Esophagus squamous epithelium (tissue), 5 donors: Measurements from ENCODE around the gene DMRTC1. TPM values are rescaled to one million over a fixed set of nuclear protein-coding genes. Genes with fewer than 3 reads are reported as not detected.
"Not testable (repeated sequence)": the region's sequence is repeated elsewhere in the genome, so short reads cannot be mapped to it uniquely, and the experiment has no call there.

Source experiments
- DNase-seq: peaks from one replicate; lab custom pipeline; 2025; lab: John Stamatoyannopoulos, UW
- H3K27ac ChIP-seq, 4 donors: fragments of 200-600 bp; sonication (generic); one replicate each; pipeline ENCODE4 v1.5.1; 2016 to 2019; ENCODE audit warnings: mild to moderate bottlenecking in 1 of 4
- H3K27me3 ChIP-seq, 4 donors: fragments of 200-600 bp; sonication (generic); 1 replicate in 3 of 4; 2 replicates in 1 of 4; pipeline versions ENCODE4 v1.5.1 to v1.6.0; 2017 to 2021; ENCODE audit warnings: antibody characterized with exemption in 1 of 4
- H3K36me3 ChIP-seq, 3 donors: fragments of 200-600 bp; sonication (generic); one replicate each; pipeline ENCODE4 v1.5.1; 2016 to 2019
- H3K4me1 ChIP-seq, 3 donors: fragments of 200-600 bp; sonication (generic); one replicate each; pipeline ENCODE4 v1.5.1; 2017 to 2019
- H3K4me3 ChIP-seq, 4 donors: fragments of 200-600 bp; sonication (generic); 1 replicate in 3 of 4; 2 replicates in 1 of 4; pipeline ENCODE4 v1.5.1; 2016 to 2019; ENCODE audit warnings: mild to moderate bottlenecking in 2 of 4, moderate library complexity in 1 of 4
- H3K9me3 ChIP-seq, 3 donors: fragments of 200-600 bp; sonication (generic); one replicate each; pipeline ENCODE4 v1.5.1; 2016 to 2019
- WGBS, 2 donors: methylation state at CpG; one replicate each; pipeline ENCODE4 v1.1.5; 2018; 5-methylcytosine and 5-hydroxymethylcytosine counted together
- intact Hi-C: fragments of 100-400 bp; cut with DNase I; formaldehyde crosslinking; loops from one replicate; pipeline ENCODE4 v1.15.0; 2022
- total RNA-seq, 4 donors: library from RNA; depleted of rRNA; stranded (reverse); fragments of >200 nt; gene quantifications; one replicate each; pipeline ENCODE4 v1.1.0, GENCODE V29; 2016
- donor health status: DM: yes; HTN: yes; CAD: no.

Gene DMRTC1
- total RNA-seq: not detected

- DNase-seq, H3K9me3 ChIP-seq, H3K4me3 ChIP-seq, H3K4me1 ChIP-seq, H3K27me3 ChIP-seq, H3K36me3 ChIP-seq, H3K27ac ChIP-seq, intact Hi-C loops: not testable (repeated sequence)
- no CpG with 5 or more reads among the region's 15 CpGs for WGBS, 2 donors
These were observed at the start of gene DMRTC1 for GRCh38 chrX:72943819-72944169. DMRTC1 (minus strand) TSS chrX:72943837; CDS start chrX:72875694, 68,143 bp downstream.

DNA sequence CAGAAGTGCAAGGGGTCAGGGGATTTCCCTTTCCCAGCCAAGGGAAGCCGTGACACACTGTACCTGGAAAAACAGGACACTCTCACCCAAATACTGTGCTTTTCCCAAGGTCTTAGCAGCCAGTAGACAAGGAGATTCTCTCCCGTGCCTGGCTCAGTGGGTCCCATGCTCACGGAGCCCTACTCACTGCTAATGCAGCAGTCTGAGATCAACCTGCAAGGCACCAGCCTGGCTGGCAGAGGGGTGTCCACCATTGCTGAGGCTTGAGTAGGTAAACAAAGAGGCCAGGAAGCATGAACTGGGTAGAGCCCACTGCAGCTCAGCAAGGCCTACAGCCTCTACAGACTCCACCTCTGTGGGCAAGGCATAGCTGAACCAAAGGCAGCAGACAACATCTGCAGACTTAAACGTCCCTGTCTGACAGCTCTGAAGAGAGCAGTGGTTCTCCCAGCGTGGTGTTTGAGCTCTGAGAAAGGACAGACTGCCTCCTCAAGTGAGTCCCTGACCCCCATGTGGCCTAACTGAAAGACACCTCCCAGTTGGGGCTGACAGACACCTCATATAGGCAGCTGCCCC is 37.3 kb upstream of the DMRTC1 start:
- DNase-seq, H3K9me3 ChIP-seq, H3K27me3 ChIP-seq, H3K27ac ChIP-seq, H3K36me3 ChIP-seq, intact Hi-C loops, H3K4me1 ChIP-seq, H3K4me3 ChIP-seq: not testable (repeated sequence)
- WGBS, 2 donors: 55% methylated on average over 3 of the region's 5 CpGs; no CpG with 5 or more reads in 1 of the 2 donors

GRCh38 chrX:72974885-72975284 is 31.2 kb upstream of the DMRTC1 start:
- H3K27me3 ChIP-seq, H3K4me3 ChIP-seq, H3K4me1 ChIP-seq, H3K9me3 ChIP-seq, H3K36me3 ChIP-seq, H3K27ac ChIP-seq, DNase-seq, intact Hi-C loops: not testable (repeated sequence)
- WGBS, 2 donors: no CpG with 5 or more reads among the region's 7 CpGs

GRCh38 chrX:72971859-72972258 is 28.2 kb upstream of the DMRTC1 start:
- H3K27me3 ChIP-seq, H3K4me1 ChIP-seq, H3K36me3 ChIP-seq, DNase-seq, H3K9me3 ChIP-seq, H3K4me3 ChIP-seq, intact Hi-C loops, H3K27ac ChIP-seq: not testable (repeated sequence)
- WGBS, 2 donors: no CpG with 5 or more reads among the region's 5 CpGs

DNA sequence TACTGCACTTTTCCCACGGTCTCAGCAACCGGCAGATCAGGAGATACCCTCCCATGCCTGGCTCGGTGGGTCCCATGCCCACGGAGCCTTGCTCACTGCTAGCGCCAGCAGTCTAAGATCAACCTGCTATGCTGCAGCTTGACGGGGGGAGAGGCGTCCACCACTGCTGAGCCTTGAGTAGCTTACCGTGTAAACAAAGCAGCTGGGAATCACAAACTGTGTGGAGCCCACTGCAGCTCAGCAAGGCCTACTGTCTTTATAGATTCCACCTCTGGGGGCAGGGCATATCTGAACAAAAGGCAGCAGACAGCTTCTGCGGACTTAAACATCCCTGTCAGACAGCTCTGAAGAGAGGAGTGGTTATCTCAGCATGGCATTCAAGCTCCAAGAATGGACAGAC is 16.3 kb upstream of the DMRTC1 start:
- H3K27ac ChIP-seq, H3K36me3 ChIP-seq, DNase-seq, intact Hi-C loops, H3K4me1 ChIP-seq, H3K27me3 ChIP-seq, H3K9me3 ChIP-seq, H3K4me3 ChIP-seq: not testable (repeated sequence)
- WGBS, 2 donors: no CpG with 5 or more reads among the region's 9 CpGs

DNA sequence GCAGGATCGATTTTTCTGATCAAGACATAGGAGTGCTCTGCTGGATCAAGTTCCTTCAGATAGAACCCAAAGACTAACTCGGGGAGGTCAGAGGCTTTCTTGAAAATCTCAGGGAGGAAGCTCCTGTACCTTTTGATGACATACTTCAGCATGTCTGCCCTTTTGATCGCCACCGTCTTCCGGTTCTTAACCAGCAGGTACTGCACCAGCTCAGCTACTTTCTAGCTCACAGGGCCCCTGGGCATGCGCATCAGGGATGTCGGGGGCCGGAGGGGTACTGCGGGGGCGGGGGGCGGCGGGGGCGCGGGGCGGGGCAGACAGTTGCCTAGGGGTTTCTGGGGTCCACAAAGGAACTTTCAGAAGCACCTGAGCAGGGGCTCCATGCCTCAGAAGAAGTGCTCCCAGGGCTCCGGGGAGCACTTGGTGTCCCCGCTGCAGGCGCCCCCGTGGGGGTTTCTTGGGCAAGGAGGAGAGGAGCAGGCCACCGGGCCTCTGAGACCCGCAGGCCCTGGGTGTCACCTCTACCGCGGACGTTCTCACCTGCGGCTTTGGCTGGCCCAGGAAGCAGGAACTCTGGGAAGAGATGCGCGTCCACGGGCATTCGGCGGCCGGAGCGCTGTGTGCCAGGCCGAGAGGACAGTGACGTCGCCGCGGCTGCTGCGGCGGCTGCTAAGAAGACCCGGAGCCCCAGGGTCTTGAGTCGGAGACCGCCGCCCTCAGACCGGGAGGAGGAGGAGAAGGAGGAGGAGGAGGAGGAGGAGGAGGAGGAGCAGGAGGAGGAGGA is 410 bp downstream of the DMRTC1 start:
- WGBS, 2 donors: no CpG with 5 or more reads among the region's 44 CpGs
- intact Hi-C loops, H3K4me3 ChIP-seq, H3K27ac ChIP-seq, H3K9me3 ChIP-seq, H3K4me1 ChIP-seq, H3K27me3 ChIP-seq, H3K36me3 ChIP-seq, DNase-seq: not testable (repeated sequence)

DNA sequence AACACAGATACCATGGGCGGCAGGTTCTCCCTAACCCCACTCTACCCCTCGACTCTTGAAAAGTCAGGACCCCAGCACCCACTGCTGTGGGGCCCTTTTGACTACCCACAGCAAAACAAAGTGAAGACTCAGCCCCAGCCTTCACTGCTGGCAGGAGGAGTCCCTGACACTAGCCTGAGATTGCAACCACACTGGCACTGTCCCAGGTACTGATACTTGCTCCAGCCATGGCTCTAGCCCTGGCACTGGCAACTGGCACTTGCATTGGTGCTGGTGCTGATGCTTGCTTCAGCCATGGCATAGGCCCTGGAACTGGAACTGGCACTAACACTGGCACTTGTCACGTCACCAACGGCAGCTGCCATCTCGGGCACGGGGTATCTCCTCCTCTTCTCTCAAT is 1.4 kb downstream of the DMRTC1 start:
- H3K4me3 ChIP-seq, H3K27me3 ChIP-seq, H3K4me1 ChIP-seq, DNase-seq, H3K9me3 ChIP-seq, H3K27ac ChIP-seq, H3K36me3 ChIP-seq, intact Hi-C loops: not testable (repeated sequence)
- WGBS, 2 donors: no CpG with 5 or more reads among the region's 6 CpGs

DNA sequence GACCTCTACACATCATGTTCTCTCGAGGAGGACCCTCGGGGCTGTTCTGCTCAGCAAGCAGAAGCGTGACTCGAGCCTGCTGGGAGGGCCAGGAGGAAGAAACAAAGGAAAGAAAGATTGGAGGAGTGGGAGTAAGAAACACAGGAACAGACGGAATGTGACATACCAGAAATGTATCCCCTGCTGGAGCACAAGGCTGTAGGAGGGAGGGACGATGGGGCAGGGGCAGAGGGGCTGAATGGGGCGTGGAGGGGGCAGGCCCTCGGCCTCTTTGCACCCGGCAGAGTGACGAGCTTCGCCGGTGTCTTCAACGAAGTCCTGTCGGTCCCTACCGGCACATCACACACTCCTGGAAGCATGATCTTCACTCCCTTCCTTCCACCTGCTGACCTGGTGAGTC is 5.7 kb downstream of the DMRTC1 start, which contains the start of gene FAM236A:
Gene FAM236A (plus strand): TSS at position 301 of the 400 bp plus-strand sequence. CDS start 57 bp downstream, at position 358.
- H3K36me3 ChIP-seq, H3K9me3 ChIP-seq, H3K4me3 ChIP-seq, H3K4me1 ChIP-seq, H3K27me3 ChIP-seq, intact Hi-C loops, DNase-seq, H3K27ac ChIP-seq: not testable (repeated sequence)
- no CpG with 5 or more reads among the region's 15 CpGs for WGBS, 2 donors

DNA sequence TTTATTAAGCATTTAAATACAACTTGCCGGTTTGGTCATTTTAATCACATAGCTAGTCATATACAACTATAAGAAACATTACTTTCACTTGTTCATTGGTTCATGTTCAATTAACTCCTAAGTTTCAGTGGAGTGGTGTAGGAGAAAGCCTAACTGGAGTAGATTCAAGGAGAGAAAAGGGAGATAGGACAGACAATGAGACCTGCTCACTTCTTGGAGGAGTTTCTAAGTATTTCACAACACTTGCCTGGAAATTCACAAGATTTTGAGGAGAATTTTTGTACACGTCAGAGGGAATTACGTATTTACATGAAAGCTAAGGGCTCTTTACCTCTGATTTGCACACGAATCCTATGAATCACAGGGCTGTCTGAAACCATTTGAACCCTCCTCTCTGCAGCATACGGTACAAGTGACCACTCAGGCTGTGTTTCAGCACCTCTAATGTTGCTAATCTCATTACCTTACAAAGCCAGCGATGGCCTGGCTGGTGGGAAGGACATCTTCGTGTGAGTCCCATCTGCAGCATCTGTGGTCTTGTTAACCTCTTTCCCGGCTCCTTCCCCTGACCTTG is 6.7 kb downstream of the DMRTC1 start:
- WGBS, 2 donors: no CpG with 5 or more reads among the region's 8 CpGs
- H3K27ac ChIP-seq, H3K36me3 ChIP-seq, H3K4me1 ChIP-seq, intact Hi-C loops, H3K9me3 ChIP-seq, DNase-seq, H3K27me3 ChIP-seq, H3K4me3 ChIP-seq: not testable (repeated sequence)

- DNase-seq, H3K4me1 ChIP-seq, intact Hi-C loops, H3K4me3 ChIP-seq, H3K9me3 ChIP-seq, H3K36me3 ChIP-seq, H3K27me3 ChIP-seq, H3K27ac ChIP-seq: not testable (repeated sequence)
- no CpG with 5 or more reads among the region's 7 CpGs for WGBS, 2 donors
These were observed 7.2 kb downstream of the DMRTC1 start for GRCh38 chrX:72936455-72936854.

DNA sequence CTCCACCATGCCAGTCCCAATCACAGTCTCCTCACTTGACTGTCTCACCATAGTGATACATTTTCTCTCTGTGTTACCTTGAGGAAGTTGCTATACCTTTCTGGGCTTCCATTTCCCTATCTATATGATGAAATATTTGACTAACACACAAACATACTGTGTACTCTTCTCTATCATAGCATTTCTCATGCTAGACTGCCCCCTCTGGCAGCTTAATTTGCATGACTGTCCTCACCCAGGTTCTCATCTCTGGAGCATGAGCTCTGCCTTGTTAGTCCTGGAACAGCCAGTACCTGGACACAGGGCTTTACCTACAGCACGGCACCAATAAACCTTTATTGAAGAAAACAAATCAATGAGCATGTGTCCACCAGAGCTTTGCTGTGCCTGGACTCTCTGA is 11.4 kb downstream of the DMRTC1 start:
- H3K4me3 ChIP-seq, DNase-seq, H3K4me1 ChIP-seq, H3K36me3 ChIP-seq, H3K27ac ChIP-seq, H3K9me3 ChIP-seq, H3K27me3 ChIP-seq, intact Hi-C loops: not testable (repeated sequence)
- WGBS, 2 donors: no CpG with 5 or more reads among the region's 1 CpG

DNA sequence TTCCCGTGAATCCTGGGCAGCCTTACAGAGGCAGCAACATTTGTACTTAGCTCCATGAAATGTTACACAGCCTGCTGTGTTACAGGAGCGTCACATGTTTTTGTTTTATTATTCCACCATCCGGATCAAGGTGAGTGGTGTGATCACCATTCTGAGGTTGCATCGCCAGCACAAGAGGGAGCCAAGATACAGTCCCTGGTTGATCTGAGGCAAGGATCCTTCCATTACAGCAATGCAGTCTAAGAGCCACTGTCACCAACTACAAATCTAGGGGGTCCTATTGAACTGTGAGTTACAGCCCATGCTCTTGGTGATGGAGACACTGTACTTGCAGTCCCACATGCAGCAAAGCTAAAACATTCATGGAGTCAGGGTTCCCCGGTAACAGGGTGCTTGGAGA is 27.5 kb downstream of the DMRTC1 start:
- H3K36me3 ChIP-seq, H3K27me3 ChIP-seq, H3K27ac ChIP-seq, DNase-seq, H3K4me3 ChIP-seq, H3K9me3 ChIP-seq, H3K4me1 ChIP-seq, intact Hi-C loops: not testable (repeated sequence)
- 100% methylated on average over 2 of the region's 5 CpGs; no CpG with 5 or more reads in 1 of the 2 donors for WGBS, 2 donors

DNA sequence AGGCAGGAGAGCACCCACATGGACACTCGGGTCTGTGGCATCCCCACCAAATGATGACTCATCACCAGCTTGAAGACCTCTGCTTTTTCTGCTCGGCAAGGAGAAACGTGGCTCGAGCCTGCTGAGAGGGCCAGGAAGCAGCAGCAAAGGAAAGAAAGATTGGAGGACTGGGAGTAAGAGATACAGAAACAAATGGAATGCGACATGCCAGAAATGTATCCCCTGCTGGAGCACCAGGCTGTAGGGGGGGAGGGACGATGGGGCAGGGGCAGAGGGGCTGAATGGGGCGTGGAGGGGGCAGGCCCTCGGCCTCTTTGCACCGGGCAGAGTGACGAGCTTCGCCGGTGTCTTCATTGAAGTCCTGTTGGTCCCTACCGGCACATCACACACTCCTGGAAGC is 31.3 kb downstream of the DMRTC1 start, which contains the start of gene FAM236C:
Gene FAM236C (plus strand): TSS at position 301 of the 400 bp plus-strand sequence. CDS start 100 bp downstream, outside the sequence.
- H3K4me3 ChIP-seq, H3K9me3 ChIP-seq, intact Hi-C loops, H3K36me3 ChIP-seq, H3K27me3 ChIP-seq, H3K4me1 ChIP-seq, DNase-seq, H3K27ac ChIP-seq: not testable (repeated sequence)
- no CpG with 5 or more reads among the region's 13 CpGs for WGBS, 2 donors
